ENCODE results near the gene TCERG1L.
"Not testable (repeated sequence)": the region's sequence is repeated elsewhere in the genome, so short reads cannot be mapped to it uniquely, and the experiment has no call there.

DNA sequence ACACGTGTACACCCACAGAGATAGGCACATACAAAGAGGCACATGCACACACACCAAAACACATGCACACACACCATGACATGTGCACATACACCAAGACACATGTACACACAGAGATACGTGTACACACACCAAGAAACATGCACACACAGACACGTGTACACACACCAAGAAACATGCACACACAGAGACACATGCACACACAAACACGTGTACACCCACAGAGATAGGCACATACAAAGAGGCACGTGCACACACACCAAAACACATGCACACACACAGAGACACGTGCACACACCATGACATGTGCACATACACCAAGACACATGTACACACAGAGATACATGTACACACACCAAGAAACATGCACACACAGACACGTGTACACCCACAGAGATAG lies 135.2 kb downstream of the TCERG1L start:
- TF ChIP-seq, protein P1, sequence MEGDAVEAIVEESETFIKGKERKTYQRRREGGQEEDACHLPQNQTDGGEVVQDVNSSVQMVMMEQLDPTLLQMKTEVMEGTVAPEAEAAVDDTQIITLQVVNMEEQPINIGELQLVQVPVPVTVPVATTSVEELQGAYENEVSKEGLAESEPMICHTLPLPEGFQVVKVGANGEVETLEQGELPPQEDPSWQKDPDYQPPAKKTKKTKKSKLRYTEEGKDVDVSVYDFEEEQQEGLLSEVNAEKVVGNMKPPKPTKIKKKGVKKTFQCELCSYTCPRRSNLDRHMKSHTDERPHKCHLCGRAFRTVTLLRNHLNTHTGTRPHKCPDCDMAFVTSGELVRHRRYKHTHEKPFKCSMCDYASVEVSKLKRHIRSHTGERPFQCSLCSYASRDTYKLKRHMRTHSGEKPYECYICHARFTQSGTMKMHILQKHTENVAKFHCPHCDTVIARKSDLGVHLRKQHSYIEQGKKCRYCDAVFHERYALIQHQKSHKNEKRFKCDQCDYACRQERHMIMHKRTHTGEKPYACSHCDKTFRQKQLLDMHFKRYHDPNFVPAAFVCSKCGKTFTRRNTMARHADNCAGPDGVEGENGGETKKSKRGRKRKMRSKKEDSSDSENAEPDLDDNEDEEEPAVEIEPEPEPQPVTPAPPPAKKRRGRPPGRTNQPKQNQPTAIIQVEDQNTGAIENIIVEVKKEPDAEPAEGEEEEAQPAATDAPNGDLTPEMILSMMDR (conservative IDR thresholded peaks at IDR 0.05) = not testable (repeated sequence)
- not testable (repeated sequence) for TF ChIP-seq EZH2 (IDR thresholded peaks at IDR 0.05; ENCODE audit: low read depth)

Data from PC-9 (cell line).